HG02571 (cell line): ENCODE data around the gene BTAF1.
"Not testable (repeated sequence)": the region's sequence is repeated elsewhere in the genome, so short reads cannot be mapped to it uniquely, and the experiment has no call there.

Source experiments
- ATAC-seq: cut with Tn5 transposase; IDR thresholded peaks from one replicate; pipeline ENCODE4 v1.9.1; 2021; ENCODE audit warnings: mild to moderate bottlenecking, moderate library complexity; ENCODE audit not compliant: unreplicated experiment

Gene BTAF1

GRCh38 chr10:91977491-91977890 lies 53.9 kb downstream of the BTAF1 start:
- no peak for ATAC-seq

- no peak for ATAC-seq
Observed at GRCh38 chr10:91978585-91978984, 55.0 kb downstream of the BTAF1 start.

- no peak for ATAC-seq
Observed at GRCh38 chr10:91980319-91980718, 56.7 kb downstream of the BTAF1 start.

- no peak for ATAC-seq
Observed at GRCh38 chr10:91983416-91983815, 59.8 kb downstream of the BTAF1 start.

DNA sequence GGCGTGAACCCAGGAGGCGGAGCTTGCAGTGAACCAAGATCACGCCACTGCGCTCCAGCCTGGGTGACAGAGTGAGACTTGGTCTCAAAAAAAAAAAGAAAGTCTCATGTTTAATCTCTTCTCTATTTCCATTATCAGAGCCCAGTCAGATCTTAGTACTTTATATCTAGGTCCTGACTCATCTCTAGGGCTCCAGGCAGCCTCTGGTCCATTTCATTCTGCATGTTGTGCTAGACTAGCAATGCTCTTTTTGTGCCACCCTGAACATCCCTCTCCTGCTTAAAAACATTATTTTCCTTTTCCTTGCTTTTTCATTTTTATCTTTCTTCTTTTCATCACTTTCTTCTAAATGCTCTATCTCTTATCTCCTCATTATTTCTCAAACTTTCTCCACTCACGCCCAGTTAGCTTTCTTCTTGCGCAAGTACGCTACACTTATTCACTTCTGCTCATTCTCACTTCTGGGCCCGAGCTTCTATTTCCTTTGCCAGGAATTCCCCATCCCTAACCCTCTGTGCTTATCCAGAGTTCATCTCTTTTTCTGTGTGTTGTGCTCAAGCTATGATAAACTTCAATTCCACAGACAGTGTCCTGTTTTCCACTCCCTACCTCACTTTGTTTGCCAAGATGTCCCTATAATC lies 63.9 kb downstream of the BTAF1 start:
- no peak for ATAC-seq

- no peak for ATAC-seq
Observed at GRCh38 chr10:91992031-91992430, 68.5 kb downstream of the BTAF1 start.

- no peak for ATAC-seq
Observed at GRCh38 chr10:91996266-91996665, 72.7 kb downstream of the BTAF1 start.

GRCh38 chr10:92001581-92001980 lies 78.0 kb downstream of the BTAF1 start:
- no peak for ATAC-seq

- ATAC-seq: no peak
Observed at GRCh38 chr10:92001995-92002394, 78.4 kb downstream of the BTAF1 start.

DNA sequence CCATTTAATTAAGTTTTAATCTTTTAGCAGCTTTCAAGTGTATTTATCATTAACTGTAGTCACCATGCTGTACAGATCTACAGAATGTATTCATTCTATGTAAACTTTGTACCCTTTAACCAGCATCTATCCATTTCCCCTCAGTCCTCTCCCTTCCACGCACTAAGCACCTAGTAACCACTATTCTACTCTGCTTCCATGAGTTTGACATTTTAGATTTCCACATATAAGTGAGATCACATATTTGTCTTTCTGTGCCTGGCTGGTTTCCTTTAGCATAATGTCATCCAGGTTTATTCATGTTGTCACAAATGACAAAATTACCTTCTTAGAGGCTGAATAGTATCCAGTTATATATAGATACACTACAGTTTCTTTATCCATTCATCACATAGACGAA lies 79.7 kb downstream of the BTAF1 start:
- ATAC-seq: no peak

DNA sequence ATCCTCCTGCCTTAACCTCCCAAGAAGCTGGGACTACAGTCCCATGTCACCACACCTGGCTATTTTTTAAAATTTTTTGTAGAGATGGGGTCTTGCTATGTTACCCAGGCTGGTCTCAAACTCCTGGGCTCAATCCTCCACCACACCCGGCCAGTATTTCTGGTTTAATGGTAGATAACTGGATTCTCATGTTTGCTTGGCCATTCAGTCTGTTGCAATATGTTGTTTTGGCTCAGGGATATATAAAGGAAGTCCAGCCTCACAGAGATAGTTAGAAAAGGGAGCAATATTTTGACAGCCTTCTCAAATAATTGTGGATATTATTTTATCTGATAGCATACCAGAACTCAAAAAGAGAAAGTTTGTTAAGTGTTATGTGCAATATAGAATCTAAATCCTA lies 82.4 kb downstream of the BTAF1 start:
- ATAC-seq: no peak

DNA sequence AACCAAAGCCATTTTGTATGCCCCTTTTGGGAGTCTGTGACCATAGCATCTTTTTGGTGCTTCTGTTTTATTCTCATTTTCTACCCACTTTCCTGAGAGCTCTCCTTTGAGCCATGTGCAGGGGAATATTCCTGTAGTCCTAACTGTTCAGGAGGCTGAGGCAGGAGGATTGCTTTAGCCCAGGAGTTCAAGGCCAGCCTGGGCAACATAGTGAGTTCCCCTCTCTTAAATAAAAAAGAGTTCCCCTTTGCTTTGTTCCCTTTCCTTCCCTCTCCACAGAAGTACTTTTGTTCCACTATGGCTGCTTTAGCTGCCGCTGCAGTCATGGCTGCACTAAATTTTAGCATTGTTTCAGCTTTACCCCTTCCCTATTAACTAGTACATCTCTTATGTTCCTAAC lies 85.9 kb downstream of the BTAF1 start:
- ATAC-seq: no peak

DNA sequence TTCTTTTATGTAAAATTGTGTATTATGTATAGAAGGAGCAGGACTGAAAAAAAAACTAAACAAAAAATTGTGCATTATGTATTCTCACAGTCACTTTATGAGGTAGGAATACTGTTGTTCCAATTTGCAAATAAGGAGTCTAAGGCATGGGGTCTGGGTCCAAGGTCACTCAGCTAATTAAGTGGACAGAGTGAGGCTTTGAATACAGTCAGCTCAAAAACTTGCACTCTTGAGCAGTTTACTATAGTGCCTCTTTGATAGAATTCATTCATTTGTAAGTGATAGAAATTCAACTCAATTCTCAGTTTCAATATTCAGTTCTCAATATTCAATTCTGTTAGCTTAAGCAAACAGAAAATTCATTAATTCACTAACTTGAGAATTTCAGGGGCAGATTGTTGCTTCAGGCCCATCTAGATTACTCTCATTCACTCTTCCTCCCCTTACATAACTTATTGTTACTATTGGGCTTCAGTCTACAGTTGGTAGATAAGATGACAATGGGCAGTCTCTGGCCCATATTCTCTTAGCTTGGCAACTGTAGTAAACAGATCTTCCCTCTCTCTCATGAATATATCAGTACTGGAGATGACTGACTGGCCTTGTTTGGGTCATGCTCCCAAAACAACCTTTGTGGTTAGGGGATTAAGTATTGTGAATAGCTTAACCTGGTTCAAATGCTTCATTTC lies 86.6 kb downstream of the BTAF1 start:
- ATAC-seq: no peak

GRCh38 chr10:92011560-92012214 lies 88.1 kb downstream of the BTAF1 start:
- no peak for ATAC-seq

DNA sequence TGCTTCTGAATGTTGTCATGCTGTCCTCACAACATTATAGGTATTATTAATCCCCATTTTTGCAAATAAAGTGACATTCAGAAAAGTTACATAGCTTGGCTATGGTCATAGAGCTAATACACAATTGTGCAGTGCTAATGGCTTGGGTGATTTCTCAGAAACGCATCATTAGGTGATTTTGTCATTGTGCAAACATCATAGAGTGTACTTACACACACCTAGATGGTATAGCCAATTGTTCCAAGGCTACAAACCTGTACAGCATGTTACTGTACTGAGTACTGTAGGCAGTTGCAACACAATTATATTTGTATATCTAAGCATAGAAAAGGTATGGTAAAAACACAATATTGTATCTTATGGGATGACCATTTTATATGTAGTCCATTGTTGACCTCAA lies 91.0 kb downstream of the BTAF1 start:
- no peak for ATAC-seq

GRCh38 chr10:92024700-92025099 lies 101.1 kb downstream of the BTAF1 start:
- ATAC-seq: no peak

DNA sequence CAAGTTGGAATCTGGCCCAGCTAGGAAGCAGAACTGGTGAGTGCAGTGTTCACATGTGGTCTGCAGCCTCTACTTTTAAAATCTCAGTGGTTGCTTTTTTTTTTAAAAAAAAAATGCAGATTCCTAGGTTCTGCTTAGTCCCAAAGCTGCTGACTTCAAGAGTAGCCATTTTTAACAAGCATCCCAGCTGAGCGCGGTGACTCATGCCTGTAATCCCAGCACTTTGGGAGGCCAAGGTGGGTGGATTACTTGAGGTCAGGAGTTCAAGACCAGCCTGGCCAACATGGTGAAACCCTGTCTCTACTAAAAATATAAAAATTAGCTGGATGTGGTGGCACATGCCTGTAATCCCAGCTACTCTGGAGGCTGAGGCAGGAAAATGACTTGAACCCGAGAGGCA lies 101.8 kb downstream of the BTAF1 start:
- not testable (repeated sequence) for ATAC-seq

DNA sequence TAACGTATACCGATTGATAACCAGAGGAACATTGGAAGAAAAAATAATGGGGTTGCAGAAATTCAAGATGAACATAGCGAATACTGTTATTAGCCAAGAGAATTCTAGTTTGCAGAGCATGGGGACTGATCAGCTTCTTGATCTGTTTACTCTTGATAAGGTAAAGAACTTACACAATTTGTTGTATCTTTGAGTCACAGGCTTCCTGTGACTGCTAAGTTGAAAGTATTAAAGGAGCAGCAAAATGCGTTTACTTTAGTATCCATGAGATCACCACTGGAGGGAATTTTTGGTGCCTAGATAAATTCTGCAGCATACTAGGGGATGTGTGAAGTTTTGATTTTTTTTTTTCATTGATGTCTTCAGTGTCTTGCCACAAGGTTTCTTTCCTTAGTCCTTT lies 103.6 kb downstream of the BTAF1 start:
- ATAC-seq: no peak

- no peak for ATAC-seq
Observed at GRCh38 chr10:92031580-92031979, 108.0 kb downstream of the BTAF1 start.

DNA sequence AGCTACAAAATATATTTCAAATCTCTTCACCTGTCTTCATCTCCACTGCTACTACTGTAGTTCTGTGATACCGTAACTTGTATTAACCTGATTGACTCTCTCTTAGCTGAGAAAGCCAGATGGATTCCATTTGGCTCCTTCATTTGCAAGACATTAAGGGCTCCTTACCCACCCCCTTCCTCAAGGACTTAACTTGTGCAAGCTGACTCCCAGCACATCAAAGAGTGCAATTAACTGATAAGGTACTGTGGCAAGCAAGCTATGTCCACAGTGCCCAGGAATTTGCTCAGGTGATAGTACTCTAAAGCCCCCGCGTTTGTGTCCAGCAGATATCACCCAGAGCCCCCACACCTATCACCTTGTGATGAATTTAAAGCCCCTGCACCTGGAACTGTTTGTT lies 109.5 kb downstream of the BTAF1 start:
- not testable (repeated sequence) for ATAC-seq

DNA sequence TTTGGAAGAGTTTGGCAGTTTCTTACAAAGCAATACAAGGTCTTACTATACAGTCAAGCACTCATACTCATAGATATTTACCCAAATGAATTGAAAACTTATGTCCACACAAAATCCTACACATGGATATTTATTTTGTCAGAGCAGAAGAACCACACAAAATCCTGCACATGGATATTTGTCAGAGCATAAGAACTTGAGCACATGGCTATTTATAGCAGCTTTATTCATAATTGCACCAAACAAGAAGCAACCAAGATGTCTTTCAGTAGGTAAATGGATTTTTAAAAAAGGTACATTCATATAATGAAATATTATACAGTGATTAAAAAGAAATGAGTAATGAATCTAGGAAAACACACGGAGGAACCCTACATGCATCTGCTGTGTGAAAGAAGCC lies 115.4 kb downstream of the BTAF1 start:
- no peak for ATAC-seq

GRCh38 chr10:92042541-92042940 lies 119.0 kb downstream of the BTAF1 start:
- ATAC-seq: no peak
